ENCODE results near the gene TCF12.

Gene TCF12

DNA sequence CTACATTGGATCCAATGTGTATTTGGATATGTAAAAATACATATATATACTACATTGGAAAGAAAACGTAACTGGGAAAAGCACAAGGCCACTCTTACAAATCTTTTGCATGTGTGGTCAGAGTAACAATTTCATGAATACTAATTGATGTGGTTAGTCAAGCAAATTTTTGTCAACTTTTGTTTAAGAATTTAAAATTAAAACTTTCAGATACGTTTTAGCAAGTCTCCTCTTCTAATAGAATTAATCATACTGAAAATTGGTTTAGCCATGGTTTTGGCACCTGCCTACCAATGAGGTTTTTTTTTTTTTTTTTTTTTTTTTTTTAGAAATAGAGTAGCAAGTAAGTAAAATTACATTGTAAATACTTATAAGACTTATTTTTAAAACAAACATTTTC, 304.9 kb downstream of the TCF12 start:
- TF ChIP-seq, protein P1, sequence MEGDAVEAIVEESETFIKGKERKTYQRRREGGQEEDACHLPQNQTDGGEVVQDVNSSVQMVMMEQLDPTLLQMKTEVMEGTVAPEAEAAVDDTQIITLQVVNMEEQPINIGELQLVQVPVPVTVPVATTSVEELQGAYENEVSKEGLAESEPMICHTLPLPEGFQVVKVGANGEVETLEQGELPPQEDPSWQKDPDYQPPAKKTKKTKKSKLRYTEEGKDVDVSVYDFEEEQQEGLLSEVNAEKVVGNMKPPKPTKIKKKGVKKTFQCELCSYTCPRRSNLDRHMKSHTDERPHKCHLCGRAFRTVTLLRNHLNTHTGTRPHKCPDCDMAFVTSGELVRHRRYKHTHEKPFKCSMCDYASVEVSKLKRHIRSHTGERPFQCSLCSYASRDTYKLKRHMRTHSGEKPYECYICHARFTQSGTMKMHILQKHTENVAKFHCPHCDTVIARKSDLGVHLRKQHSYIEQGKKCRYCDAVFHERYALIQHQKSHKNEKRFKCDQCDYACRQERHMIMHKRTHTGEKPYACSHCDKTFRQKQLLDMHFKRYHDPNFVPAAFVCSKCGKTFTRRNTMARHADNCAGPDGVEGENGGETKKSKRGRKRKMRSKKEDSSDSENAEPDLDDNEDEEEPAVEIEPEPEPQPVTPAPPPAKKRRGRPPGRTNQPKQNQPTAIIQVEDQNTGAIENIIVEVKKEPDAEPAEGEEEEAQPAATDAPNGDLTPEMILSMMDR (IDR thresholded peaks at IDR 0.05; ENCODE audit: low read depth, low read length): no peak
- DNase-seq (ENCODE audit: extremely low read depth, low read depth): no peak

DNA sequence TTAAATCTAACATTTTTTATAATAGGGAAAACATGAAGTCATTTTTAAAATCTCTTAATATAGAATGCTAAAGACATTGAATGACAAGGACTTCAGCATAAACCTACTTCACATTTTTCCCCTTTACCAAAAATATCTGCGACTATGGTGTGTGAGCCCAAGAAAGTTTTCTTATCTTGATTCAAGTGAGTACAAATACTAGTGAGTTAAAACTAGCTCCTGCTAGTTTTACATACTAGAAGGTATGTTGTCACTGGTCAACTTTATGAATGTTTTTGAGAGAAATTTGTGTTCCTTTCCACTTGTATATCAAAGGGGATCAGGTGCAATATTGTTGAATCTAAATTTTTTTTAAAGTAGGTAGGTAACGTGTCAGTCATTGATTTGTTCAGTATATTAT, 305.4 kb downstream of the TCF12 start:
- TF ChIP-seq, protein P1 (IDR thresholded peaks at IDR 0.05; ENCODE audit: low read depth, low read length): no peak

DNA sequence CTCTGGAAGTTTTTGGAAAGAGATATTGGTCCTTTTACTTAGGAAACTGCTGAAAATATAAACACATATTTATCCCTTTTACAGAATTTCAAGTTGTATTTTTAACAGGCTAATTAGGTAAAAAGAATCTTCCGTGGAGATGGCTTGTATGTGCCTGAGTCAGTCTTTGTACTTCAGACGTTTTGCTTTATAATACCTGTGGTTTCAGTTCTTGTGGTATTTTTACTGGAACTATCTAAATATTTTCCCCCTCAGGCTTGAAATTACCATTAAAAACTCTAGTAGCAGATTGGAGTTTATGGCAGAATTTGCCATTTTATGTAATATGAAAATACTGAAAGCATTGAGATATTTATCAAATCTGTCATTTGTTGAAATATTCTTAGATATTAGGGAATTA, 306.2 kb downstream of the TCF12 start:
- DNase-seq (ENCODE audit: extremely low read depth, low read depth): no peak
- TF ChIP-seq, protein P1 (IDR thresholded peaks at IDR 0.05; ENCODE audit: low read depth, low read length): no peak

More for the DNA sequence above, 305.4 kb downstream of the TCF12 start:
- no peak for DNase-seq (ENCODE audit: extremely low read depth, low read depth)

DNA sequence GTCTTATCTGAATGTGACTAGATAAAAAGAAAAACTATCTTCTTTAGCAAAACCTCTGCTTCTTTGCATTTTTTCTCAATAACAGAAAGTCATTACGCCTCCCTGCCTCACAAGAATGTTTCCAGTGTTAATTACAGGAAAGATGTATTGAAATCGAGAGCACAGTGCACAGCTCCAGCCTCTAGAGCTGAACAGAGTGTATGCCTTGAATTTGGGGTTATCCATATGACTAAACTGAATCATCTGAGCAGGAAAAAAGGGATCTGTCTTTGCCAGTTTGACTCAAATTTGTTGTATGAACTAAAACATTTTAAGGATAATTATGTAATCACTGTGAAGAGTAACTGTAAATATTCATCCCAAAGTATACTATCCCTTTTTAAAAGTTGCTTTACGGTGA, 308.7 kb downstream of the TCF12 start:
- TF ChIP-seq, protein P1 (IDR thresholded peaks at IDR 0.05; ENCODE audit: low read depth, low read length): no peak
- DNase-seq (ENCODE audit: extremely low read depth, low read depth): no peak

DNA sequence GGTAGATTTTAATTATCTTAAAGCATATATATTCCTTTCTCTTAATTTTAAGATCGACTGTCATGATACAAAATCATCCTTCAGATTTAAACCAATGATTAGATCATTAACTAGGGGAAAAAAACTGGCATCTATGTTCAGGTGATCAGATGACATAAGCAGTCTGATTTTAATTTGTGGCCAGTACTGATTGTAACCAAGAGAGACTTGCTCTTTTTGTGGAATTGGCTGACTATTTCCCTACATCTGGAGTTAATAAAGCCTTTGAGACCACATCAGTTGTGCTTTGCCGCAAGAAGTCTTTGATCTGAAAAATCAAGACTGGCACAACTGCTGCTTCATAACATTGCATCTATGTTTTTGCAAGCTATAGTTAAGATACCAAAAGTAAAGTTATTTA, 309.5 kb downstream of the TCF12 start:
- DNase-seq (ENCODE audit: extremely low read depth, low read depth): peak; percentile 83
- TF ChIP-seq, protein P1 (IDR thresholded peaks at IDR 0.05; ENCODE audit: low read depth, low read length): no peak

DNA sequence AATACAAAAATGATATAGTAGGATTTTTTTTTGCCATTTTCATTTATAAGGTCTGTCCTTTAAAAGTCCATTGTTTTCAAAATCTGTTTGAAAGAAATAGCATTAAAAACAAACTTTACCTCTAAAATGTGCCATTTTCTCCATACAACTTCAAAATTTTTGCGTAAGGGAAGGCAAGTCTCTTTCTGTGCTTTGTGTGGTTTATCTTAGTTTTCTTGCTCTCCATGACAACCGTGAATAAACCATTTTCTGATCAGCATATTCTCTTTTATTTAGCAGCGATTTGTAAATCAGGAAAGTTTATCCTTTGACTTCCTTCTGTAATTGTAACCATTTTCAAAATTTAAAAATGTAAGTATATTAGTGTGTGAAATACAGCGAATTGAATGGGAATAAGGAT, 310.0 kb downstream of the TCF12 start:
- TF ChIP-seq, protein P1 (IDR thresholded peaks at IDR 0.05; ENCODE audit: low read depth, low read length): no peak
- no peak for DNase-seq (ENCODE audit: extremely low read depth, low read depth)

DNA sequence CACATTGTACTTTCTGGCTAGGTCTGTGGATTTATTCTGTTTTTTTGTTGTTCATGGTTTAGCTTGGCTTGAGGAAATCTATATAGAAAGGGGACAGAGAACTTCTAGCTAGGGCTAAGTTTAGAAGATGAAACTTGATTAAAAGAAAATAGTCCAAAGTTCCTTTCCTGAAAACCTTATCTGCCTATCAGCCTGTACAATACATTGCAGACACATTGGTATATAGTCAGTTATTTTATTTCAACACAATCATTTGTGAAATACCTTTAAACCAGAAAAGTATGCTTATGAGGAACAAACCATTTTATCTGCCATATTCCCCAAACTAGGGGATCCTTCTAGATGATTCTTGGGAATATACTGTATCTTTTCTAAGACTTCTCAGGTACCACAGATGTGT, 310.6 kb downstream of the TCF12 start:
- TF ChIP-seq, protein P1 (IDR thresholded peaks at IDR 0.05; ENCODE audit: low read depth, low read length): no peak
- DNase-seq (ENCODE audit: extremely low read depth, low read depth): no peak

Measured in AG09319 (cell line).